ENCODE data around the gene SEMA4A. TPM values are rescaled to one million over a fixed set of nuclear protein-coding genes. Genes with fewer than 3 reads are reported as not detected.
"Not testable (repeated sequence)": the region's sequence is repeated elsewhere in the genome, so short reads cannot be mapped to it uniquely, and the experiment has no call there.

The SEMA4A gene
- total RNA-seq, 1 donor from 2014 or later = 11.8 TPM

DNA sequence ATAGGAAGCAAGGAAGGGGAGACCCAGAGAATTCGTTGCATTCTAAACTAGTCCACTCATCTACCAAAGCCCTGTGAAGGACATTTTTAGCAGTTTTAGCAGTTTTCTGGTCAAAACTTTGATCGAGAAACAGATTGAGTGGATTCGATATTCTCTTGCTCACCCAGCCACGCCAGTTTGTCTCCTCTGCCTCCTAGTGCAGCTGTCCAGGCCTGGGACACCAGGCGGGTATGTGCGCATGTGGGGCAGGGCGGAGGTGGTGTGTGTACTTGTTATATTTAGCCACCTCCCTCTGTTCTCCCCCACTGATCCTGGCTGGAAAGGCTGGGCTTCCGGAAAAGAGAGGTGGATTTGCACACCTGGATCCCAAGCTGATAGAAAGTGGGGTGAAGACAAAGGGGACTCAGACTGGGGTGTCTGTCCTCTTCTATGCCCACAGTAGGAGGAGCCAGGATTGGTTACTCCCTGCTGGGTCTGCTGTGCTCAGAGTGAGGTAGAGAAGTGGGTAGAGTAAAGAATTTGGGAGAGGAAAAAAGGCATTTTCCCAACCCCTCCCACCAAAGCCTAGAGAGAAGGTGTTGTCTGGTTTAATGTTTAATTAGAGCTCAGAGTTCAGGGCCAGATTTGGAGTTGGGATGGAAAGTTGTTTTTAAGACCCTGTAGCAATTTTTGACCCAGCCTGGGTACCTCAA lies 35.1 kb upstream of the SEMA4A start:
- no peak for DNase-seq (ENCODE audit: low spot score)

DNA sequence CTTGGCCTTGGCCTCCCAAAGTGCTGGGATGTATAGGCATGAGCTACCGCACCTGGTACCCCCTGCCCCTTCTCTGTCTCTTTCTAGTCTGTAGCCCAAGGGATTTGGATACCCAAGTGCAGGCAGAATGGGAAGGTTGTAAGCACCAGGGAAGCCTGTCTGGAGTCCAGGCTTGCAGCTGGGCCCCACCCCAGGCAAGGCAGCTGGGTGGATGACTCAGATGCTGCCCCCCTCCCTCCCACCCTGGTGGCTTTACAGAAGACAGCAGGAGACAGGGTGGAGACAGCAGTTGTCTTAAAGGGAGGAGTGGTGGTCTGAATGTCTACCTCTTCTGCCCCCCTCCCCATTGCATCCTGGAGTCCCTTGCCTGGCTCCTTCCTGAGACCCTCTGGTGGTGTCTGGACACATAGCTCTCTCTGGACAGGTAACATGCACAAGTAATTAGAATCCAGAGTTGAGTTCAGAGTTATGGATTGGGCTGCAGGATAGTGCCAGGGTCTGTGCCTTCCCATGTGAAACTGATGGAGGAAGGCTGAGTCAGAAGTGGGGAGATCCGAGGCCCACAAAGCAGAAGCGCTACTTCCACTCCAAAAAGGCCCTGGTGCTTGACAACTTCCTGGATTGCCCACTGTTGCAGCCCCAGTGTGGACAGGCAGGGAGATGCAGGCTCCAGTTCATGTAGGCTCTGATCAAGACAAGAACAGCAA lies 33.7 kb upstream of the SEMA4A start:
- DNase-seq (ENCODE audit: low spot score) = peak; percentile 83

DNA sequence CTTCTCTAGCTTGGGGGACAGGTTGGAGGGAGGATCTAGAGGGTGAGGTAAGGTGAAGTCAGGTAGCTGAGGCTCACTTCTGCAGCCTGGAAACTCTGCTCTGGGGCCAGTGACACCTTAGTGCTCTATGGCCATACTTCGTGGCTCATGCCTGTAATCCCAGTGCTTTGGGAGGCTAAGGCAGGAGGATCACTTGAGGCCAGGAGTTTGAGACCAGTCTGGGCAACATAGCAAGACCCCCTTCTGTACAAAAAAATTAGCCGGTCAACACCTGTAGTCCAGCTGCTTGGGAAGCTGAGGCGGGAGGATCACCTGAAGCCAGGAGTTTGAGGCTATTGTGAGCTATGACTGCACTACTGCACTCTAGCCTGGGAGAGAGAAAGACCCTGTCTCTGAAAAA lies 33.1 kb upstream of the SEMA4A start:
- no peak for DNase-seq (ENCODE audit: low spot score)

DNA sequence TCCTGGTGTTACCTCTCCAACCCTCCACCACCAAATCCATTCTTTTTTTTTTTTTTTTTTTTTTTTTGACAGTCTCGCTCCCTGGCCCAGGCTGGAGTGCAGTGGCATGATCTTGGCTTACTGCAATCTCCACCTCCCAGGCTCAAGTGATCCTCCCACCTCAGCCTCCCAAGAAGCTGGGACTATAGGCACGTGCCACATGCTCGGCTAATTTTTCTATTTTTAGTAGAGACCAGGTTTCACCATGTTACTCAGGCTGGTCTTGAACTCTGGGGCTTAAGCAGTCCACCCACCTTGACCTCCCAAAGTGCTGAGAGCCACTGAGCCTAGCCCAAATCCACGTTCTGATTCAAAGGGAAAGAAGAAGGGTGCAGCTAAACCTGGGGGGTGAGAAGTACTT lies 32.4 kb upstream of the SEMA4A start:
- DNase-seq (ENCODE audit: low spot score) = not testable (repeated sequence)

DNA sequence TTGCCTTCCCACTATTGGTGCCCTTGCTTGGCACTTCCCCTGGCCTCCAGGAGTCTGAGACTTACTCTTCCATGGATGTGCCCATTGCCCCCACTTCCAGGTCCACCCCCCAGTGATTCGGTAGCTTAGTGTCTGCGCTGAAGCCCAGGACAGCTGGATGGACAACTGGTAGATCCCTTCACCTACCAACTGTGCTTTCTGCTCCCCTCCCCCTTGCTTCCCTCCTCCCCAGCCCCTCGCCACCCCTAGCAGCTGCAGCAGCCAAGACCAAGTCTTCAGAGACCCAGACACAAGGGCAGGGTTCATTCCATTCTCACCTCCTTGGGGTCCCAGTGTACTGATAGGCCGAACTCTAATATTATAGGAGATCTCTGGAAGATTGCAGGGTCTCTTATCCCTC lies 31.9 kb upstream of the SEMA4A start:
- no peak for DNase-seq (ENCODE audit: low spot score)

DNA sequence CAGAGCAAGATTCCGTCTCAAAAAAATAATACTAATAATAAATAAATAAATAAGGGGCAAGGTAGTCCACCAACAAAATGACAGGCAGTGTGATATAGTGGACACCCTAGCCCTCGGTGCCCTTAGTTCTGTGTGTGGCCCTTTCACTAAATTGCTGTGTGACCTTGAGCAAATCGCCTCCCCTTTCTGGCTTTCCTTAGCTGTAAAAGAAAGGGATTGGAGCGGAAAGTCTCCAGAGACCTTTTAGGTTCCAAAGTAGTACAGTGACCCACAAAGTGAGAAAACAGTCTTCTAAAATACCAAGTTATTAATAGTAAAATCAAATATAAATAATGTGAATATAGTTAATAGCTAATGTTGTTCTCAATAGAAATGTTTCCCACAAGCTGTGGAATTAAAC lies 31.3 kb upstream of the SEMA4A start:
- DNase-seq (ENCODE audit: low spot score) = no peak

DNA sequence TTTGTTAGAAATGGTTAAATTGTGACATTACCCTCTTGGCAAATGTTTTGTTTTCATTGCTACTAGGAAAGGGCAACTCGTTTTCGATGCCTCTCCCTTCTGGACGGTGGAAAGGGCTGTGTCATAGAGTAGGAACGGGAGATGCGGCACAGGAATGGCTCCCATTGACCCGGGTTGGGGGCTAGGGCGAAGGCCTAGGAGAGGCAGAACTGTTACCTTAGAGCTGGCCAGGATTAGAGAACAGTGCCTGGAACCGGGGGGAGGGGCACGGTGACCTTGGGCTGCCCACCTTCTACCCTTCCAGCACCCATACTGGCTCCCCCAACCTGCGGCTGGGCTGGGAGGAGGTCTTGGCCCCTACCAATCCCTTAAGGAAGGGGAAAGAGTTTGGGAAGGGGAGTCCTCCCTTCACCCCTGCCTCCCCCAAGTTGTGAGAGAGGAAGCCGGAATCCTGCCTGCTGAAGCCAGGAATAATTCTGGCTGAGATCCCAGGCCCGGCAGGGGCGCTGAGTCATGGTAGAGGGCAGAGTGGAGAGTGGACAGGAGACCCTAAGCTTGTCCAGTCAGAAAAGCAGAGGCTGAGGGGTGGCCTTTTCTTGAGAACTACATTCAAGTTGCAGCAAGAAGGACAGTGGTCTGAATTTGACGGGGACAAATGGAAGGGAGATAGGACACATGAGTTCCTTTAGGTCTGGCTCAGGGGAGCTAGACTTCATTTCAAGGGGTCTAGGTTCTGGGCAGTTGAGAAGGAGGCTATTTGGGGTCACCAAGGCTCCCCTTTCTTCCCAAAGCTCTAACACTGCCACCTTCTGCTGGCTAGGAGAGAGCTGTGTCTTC lies 30.6 kb upstream of the SEMA4A start:
- DNase-seq (ENCODE audit: low spot score) = peak; percentile 89

DNA sequence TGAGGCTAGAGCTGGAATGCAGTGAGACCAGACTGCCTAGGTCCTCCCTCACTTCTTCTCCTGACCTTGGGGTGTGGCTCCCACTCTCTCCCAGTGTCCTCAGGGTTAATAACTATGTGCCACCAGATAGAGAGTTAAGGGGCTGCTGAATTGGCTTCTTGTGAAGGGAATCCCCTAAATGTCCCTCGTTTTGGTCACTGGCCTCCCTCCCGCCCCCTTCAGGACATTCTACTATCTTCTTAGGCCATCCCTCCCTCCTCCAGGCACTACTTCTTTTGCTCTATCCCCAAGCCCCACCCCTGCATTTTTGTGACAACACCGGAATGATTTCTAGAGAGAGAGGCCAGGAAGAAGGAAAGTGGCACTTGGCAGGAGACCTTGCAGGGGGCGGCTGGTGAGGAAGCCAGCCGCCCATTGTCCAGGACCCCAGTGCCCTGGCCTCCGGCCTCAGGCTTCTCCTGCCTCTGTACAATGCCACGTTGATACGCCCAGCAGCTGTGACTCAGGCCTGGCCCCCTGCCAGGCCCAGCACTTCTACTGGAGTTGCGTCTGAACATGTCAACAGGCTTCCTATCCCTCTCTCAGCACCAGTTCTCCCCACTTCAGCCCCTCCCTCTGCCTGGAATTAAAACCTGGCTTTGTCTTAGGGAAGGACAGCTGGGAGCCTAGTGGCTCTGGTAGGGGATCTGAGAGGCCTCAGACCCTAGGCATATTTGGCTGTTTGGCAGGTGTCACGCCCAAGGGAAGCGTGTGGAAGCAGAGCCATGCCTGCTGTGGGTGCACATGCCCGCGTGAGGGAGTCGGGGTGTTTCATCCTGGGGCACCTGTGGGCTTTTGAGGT lies 29.8 kb upstream of the SEMA4A start:
- peak; percentile 99 for DNase-seq (ENCODE audit: low spot score)

DNA sequence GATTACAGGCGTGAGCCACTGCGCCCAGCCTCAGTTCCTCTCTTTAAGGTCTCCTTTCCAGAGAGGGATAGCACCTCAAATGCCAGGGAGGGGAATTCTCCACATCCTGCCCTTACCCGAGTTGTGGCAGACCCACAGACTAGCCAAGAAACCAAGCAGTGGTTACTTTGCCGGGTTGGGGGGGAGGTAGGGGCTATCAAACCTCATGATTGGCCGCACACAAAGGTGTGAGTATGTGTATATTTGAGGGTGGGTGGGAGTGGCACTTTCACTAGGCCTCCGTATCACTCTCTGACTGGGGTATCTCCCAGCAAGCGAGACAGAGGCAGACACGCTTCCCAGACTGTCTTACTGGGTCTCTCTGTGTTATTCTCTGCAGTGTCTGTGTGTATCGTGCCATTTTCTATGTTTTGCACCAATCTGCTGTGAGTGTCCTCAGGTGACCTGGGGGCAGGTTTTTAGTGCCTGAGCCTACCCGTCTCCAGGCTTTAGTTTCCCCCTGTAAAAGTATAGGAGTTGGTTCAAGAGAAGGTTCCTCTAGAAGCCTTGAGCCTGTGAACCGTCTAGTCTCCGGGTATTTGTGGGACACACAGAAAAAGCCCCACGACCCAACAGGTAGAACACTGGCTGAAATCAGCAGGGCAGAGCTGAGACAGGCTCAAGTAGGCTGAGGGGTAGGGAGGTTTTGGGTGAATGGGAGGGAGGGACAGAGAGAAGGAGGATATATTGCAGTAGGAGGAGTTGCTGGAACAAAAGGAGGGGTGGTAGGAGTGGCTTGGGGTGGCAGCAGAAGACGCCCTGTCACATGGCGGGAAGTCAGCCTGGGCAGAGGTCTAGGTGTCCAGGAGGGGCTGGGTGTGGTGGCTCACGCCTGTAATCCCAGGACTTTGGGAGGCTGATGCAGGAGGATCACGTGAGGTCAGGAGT lies 28.6 kb upstream of the SEMA4A start:
- no peak for DNase-seq (ENCODE audit: low spot score)

DNA sequence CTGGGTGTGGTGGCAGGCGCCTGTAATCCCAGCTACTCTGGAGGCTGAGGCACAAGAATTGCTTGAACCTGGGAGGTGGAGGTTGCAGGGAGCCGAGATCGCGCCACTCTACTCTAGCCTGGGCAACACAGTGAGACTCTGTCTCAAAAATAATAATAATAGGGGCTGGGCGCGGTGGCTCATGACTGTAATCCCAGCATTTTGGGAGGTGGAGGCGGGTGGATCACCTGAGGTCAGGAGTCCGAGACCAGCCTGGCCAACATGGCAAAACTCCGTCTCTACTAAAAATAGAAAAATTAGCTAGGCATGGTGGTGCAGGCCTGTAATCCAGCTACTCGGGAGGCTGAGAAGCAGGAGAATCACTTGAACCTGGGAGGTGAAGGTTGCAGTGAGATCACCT lies 27.8 kb upstream of the SEMA4A start:
- not testable (repeated sequence) for DNase-seq (ENCODE audit: low spot score)

DNA sequence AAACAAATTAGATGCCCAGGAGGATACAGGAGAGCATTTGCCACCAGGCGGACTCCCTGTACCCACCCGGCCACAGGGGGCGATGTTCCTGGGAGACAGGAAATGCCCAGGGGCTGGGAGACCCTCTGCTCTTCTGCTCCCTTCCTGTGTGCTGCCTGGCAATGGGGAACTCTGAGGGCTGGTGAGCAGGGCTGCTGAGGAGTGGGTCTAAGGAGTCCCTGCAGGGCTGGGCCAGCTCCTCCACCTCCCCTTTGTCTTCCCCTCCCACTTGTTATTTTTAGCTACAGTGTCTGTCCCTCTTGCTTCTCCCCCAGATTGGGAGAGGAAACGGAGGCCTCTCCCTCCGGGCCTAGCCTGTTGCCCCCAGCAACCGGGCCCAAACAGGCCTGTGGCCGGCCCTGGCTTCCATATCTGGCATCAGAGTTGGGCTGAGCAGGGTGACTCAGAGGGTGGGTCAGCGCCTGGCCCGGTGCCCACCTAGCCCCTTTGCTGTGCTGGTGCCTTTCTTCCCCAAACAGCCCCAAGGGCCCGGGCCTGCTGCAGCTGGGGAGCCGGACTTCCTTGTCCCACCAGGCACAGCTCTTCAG lies 27.2 kb upstream of the SEMA4A start:
- DNase-seq (ENCODE audit: low spot score) = peak; percentile 97

DNA sequence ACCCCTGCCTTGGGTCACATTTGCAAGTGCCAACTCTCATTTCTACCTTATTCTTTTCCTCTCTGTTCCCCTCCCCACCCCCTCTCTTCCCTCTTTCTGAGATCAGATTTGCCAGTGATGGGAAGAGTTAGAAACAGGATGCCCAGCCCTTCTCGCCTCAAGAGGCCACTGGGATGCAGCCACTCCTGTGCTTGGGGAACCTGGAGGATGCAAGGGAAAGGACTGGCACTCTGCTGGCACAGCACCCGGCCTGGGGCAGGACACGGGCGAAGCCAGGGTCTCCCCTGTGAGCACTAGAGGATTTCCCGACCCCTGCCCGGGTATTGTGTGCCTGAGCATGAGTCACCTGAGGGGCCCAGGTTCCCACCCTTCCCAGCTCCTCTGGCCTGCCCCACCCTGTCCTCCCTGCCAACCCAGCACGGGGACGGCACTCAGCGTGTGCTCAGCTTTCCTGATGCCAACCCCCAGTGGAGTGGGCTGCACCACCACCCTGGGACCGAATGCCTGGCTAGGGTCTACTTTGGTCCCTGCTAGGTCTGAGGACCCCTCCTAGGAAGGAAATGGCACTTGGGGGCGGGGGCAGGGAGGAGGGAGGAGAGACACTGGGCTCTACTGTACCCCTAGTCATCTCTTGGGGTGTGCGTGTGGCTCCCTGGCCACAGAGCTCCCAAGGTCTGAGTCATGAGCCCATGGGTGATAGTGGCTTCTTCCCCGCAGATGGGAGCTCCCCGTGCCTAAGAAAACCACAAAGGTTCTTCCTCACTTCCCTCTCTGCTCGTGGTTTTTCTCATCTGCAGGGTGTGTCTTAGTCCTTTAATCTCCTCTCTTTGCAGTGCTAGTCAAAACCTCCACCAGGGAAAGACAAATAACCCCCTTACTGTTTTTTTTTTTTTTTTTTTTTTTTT lies 26.5 kb upstream of the SEMA4A start:
- DNase-seq (ENCODE audit: low spot score) = peak; percentile 88

DNA sequence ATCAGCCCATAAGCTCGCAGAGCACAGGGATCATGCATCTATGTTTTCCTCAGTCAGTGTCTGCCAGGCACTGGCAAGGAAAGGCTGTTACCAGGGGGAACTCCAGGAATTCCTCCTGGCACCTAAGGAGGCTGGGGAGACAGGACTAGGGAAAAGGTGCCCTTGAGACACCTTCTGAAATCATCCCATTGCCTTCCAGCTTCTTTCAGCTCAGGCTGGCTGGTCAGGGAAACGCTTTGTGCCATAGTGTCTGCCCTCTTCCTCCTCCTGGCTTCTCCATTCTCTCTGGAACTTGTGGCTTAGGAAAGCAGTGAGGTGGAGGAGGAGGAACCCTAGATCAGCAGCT lies 25.1 kb upstream of the SEMA4A start:
- DNase-seq (ENCODE audit: low spot score) = peak; percentile 41

DNA sequence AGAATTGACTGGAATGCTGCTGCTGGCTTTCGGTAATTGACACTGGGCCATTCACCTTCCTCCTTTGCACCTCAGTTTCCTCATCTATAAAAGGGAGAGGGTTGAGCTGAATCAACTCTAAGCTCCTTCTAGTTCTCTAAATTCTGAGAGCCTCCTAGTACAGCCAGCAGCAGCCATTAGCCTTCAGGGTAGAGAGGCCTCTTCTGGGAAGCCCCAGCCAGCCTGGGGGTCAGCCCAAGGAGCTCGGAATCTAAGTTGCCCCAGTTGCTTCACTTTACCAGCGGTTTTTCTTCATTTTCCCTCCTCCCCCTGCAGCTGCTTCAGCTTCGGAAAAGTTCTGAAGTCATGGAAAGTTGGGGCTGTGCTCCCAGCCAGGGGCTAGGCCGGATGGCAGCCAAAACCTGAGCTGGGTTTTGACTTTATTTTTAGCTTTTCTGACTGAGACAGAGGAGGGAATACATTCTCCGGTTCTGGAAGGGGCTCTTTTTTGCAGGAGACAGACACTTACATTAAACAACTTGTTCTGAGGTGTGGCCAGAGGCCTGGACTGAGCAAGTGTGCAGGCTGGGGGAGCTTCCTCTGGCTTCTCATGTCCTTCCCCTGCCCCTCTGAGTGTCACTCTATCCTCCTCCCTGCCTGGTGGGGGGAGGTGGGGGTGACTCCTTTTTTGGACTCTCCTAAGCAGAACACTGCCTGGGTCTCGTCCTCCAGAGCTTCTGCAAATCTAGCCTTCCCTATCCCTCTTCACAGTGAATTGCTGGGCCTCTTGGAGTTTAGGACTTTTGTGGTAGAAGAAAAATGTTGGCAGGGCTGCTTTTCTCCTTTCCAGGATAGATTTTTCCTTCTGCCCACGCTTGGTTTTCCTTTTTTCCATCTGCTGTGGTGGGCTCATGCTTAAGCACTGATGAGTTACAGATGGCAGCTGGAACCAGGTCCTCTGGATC lies 24.5 kb upstream of the SEMA4A start:
- DNase-seq (ENCODE audit: low spot score) = peak; percentile 97

DNA sequence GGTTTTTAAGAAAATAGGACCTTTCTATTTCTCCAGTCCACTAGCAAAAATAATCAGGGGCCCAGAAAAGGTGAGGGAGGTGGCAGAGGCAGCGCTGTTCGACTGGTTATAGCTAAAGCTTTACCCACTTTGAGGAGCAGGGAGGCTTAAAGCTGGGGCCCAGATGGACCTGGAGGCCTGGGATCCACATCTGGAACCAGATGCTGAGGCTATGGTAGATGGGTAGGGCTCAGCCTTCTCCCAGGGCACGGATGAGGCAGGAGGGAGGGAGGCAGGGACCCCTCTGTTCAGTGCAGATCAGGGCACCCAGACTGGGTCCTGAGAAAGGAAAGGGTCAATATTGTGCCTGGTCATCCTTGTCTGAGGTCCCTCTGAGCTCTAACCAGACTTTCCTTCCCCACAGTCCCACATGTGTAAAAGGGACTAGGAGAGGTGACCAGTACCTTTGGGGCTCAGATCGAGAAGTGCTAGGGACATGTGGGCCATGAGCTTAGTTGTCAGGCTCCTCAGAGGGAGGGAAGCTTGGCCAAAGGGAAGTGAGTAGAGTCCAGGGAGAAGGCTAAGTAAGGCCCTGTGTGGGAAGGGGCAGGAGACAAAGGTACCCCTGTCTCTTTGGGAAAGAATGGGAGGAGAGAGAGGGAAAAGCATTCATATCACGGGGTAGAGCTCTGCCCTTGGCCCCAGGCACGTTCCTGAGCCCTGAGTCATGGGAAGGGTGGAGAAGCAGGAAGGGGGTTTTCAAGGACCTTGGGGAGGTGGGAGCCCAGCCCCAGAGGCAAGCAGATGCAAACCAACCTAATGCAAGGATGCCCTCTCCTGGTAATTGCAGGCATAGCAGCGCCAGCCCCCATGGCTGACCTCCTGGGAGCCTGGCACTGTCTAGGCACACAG lies 23.5 kb upstream of the SEMA4A start:
- DNase-seq (ENCODE audit: low spot score) = peak; percentile 98

DNA sequence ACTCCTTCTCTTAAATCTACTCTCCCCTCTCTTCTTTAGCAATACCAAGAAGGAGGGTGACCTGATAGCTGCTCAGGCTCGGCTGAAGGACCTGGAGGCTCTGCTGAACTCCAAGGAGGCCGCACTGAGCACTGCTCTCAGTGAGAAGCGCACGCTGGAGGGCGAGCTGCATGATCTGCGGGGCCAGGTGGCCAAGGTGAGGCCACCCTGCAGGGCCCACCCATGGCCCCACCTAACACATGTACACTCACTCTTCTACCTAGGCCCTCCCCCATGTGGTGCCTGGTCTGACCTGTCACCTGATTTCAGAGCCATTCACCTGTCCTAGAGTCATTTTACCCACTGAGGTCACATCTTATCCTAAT lies 22.8 kb upstream of the SEMA4A start:
- DNase-seq (ENCODE audit: low spot score) = no peak

All from umbilical cord (tissue), 2 donors.